Breast epithelium (tissue), 3 donors: ENCODE data around the gene GSDMA.

Experiments
- CTCF ChIP-seq, 3 donors: fragments of 450-650 bp; IDR thresholded peaks; one replicate each; pipeline ENCODE4 v1.5.1; 2016 to 2017; ENCODE audit warnings: antibody characterized with exemption in 3 of 3, mild to moderate bottlenecking in 3 of 3, moderate library complexity in 3 of 3
- POLR2AphosphoS5 ChIP-seq, 3 donors: sonication (generic); formaldehyde crosslinking; IDR thresholded peaks; one replicate each; pipeline ENCODE4 v1.6.1; 2017; ENCODE audit warnings: antibody characterized with exemption in 3 of 3

- TF ChIP-seq POLR2AphosphoS5 (IDR thresholded peaks at IDR 0.05) = no peak
- TF ChIP-seq CTCF (IDR thresholded peaks at IDR 0.05) = no peak
Observed at GRCh38 chr17:40021451-40021971, 58.7 kb downstream of the GSDMA start.
